Measurements from ENCODE around the gene RGS14. TPM values are rescaled to one million over a fixed set of nuclear protein-coding genes. Genes with fewer than 3 reads are reported as not detected.

RGS14 gene, protein sequence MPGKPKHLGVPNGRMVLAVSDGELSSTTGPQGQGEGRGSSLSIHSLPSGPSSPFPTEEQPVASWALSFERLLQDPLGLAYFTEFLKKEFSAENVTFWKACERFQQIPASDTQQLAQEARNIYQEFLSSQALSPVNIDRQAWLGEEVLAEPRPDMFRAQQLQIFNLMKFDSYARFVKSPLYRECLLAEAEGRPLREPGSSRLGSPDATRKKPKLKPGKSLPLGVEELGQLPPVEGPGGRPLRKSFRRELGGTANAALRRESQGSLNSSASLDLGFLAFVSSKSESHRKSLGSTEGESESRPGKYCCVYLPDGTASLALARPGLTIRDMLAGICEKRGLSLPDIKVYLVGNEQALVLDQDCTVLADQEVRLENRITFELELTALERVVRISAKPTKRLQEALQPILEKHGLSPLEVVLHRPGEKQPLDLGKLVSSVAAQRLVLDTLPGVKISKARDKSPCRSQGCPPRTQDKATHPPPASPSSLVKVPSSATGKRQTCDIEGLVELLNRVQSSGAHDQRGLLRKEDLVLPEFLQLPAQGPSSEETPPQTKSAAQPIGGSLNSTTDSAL
- total RNA-seq (93.3 TPM), polyA plus RNA-seq (10 to 100 TPM; 40.1 to 59.8 (median 52.7) TPM)

DNA sequence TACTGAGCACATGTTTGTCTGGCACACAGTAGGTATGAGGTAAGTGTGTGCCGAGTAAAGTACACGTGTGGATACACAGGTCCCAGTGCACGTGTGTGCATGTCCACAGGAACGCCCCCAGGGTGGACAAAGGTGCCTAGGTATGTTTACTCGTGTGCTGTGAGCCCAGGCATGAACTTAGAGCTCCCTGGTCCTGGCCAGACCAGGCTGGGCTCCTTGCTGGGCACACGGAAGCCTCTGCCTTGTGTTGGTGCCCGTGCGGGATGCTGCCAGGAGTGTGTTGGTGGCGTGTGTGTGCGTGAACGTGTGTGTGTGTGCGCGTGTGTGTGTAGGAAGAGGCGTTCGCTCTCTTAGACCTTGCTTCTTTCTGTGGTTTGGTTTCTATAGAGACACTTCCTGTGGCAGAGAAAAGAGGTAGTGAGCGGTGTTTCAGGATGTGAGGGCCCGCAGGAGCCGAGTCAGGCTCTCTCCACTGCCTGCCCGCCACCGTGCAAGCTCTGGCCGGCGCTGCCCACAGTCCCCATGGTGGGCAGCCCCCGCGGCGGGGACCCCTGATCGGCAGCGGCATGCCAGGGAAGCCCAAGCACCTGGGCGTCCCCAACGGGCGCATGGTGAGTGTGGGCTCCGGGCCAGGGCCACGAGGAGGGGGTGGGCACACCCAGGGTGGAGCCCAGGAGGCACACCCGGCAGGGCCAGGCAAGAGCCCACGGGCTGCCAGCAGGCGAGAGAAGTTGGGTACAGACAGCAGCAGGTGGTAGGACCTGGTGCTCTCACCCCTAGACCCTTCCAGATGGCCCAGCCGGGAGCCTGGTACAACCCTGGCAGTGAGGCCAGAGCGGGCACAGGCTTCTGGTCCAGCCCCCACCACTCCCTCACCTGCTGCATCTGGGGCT lies at the start of gene RGS14:
RGS14 (plus strand) TSS at position 466 of the 893 bp plus-strand sequence; CDS start at position 567, 101 bp downstream.
- ATAC-seq (ENCODE audit: low read depth in 2 of 2) (peak; percentile 95), DNase-seq (peak; percentile 59 to 93 (median 89))
- Histone ChIP-seq H3K9me3 (ENCODE audit: control insufficient read depth in 2 of 2, low read length in 2 of 2) (no peaks in the 10 kb centered on the region), H3K4me1 (ENCODE audit: control insufficient read depth, insufficient read depth, low read length, poor library complexity, severe bottlenecking) (peaks cover 73% of the 10 kb centered on the region), H3K36me3 (ENCODE audit: control insufficient read depth, insufficient read depth, low read length) (no peaks in the 10 kb centered on the region), H3K27me3 (ENCODE audit: control insufficient read depth, insufficient read depth, low read length) (no peaks in the 10 kb centered on the region), H3K4me3 (ENCODE audit: low read depth, low read length) (peak within 1 kb of the TSS; percentile 78), H3K27ac (ENCODE audit: insufficient read depth, low read length, poor library complexity, severe bottlenecking) (peak within 1 kb of the TSS; percentile 82)
- Mint-ChIP-seq H3K4me1 (peaks cover 12 to 83% (median 53%) of the 10 kb centered on the region in 4 donors), H3K9me3 (peaks cover 0 to 2% (median 0%) of the 10 kb centered on the region in 7 donors), H3K4me3 (peak within 1 kb of the TSS; percentile 59 to 93 (median 86)), H3K27ac (peak within 1 kb of the TSS; percentile 96 to 97 (median 96)), H3K36me3 (peaks cover 7% of the 10 kb centered on the region), H3K27me3 (no peaks in the 10 kb centered on the region)

DNA sequence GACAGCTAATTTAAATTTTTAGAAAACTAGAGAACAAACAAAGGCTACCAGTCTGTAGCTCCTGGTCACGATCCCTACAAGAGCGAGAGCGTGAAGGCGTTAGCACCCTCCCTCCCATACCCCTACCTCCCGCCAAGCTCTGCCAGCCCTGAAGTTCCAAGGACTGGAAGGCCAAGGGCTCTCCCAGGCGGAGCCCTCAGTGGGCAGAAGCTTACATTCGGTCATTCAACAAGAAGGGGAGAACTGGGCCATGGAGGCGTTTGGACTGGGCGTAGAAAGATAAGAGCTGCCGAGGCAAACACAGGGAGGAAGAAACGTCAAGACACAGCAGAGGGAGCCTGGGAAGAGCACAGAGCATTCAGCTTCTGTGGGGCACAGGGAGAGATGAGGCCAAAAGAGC lies 49.0 kb upstream of the RGS14 start:
- H3K9me3 Mint-ChIP-seq, result no peaks in the 10 kb centered on the region
- peak overlapping the region in 3 of 4 donors; percentile 27 to 88 (median 43) for H3K4me3 Mint-ChIP-seq
- no peak overlapping the region for H3K4me3 ChIP-seq (ENCODE audit: low read depth, low read length)
- H3K4me1 Mint-ChIP-seq, result peaks cover 4 to 76% (median 35%) of the 10 kb centered on the region in 4 donors
- no peak overlapping the region for H3K27ac ChIP-seq (ENCODE audit: insufficient read depth, low read length, poor library complexity, severe bottlenecking)
- H3K36me3 ChIP-seq (ENCODE audit: control insufficient read depth, insufficient read depth, low read length), result peaks cover 17% of the 10 kb centered on the region
- ATAC-seq (ENCODE audit: low read depth in 2 of 2) (no peak), DNase-seq (no peak)
- H3K4me1 ChIP-seq (ENCODE audit: control insufficient read depth, insufficient read depth, low read length, poor library complexity, severe bottlenecking), result peaks cover 58% of the 10 kb centered on the region
- no peaks in the 10 kb centered on the region for H3K27me3 ChIP-seq (ENCODE audit: control insufficient read depth, insufficient read depth, low read length)
- H3K27ac Mint-ChIP-seq, result no peak overlapping the region
- H3K27me3 Mint-ChIP-seq, result no peaks in the 10 kb centered on the region
- no peaks in the 10 kb centered on the region for H3K9me3 ChIP-seq (ENCODE audit: control insufficient read depth in 2 of 2, low read length in 2 of 2)
- peaks cover 12% of the 10 kb centered on the region for H3K36me3 Mint-ChIP-seq

DNA sequence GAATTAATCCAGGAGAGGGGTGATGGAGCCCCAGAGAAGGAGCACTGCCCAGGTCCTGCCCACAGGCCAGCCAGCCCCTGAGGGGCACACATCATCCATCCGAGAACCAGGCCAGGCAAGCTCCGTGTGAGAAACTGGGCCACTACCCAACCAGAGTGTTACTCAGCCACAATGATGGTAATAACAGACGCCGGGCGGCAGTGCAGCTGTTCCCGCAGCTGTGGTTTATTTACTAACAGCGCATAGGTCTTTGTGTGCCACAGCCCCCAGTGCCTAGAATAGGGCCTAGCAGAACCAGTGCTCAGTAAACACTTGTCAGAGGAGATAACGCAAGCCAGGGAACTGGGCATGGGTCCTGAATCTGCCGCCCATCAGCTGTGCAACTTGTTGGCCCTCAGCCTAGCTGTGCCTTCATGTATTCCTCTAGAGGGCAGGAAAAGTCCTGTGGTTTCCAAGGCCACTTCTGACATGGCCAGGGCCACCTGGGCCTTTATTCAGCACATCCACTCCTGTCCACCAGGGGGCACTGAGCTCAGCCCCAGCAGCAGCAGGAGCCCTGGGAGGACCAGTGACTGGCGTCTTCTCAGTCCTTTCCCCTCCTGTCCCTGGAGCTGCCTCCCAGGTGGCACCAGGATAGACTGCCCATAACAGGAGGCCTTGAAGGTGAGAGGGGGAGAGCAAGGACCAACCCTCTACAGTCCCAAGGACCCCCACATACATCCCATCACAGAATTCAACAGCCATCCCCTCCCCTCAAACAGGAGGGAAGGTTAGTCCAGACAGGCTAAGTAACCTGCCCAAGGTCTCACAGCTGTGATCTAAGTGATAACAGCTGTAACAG lies 48.2 kb upstream of the RGS14 start:
- H3K9me3 Mint-ChIP-seq, result no peaks in the 10 kb centered on the region
- ATAC-seq (ENCODE audit: low read depth in 2 of 2), result peak; percentile 23 to 32
- no peaks in the 10 kb centered on the region for H3K27me3 Mint-ChIP-seq
- peaks cover 12% of the 10 kb centered on the region for H3K36me3 Mint-ChIP-seq
- DNase-seq, result peak; percentile 64 to 83 (median 72)
- Histone ChIP-seq H3K4me3 (ENCODE audit: low read depth, low read length) (no peak overlapping the region), H3K27me3 (ENCODE audit: control insufficient read depth, insufficient read depth, low read length) (no peaks in the 10 kb centered on the region), H3K9me3 (ENCODE audit: control insufficient read depth in 2 of 2, low read length in 2 of 2) (no peaks in the 10 kb centered on the region), H3K27ac (ENCODE audit: insufficient read depth, low read length, poor library complexity, severe bottlenecking) (no peak overlapping the region), H3K36me3 (ENCODE audit: control insufficient read depth, insufficient read depth, low read length) (peaks cover 17% of the 10 kb centered on the region), H3K4me1 (ENCODE audit: control insufficient read depth, insufficient read depth, low read length, poor library complexity, severe bottlenecking) (peaks cover 51% of the 10 kb centered on the region)
- H3K4me3 Mint-ChIP-seq, result peak overlapping the region; percentile 68 to 93 (median 84)
- peak overlapping the region in 1 of 3 donors; percentile 15 for H3K27ac Mint-ChIP-seq
- peaks cover 4 to 69% (median 29%) of the 10 kb centered on the region in 4 donors for H3K4me1 Mint-ChIP-seq

DNA sequence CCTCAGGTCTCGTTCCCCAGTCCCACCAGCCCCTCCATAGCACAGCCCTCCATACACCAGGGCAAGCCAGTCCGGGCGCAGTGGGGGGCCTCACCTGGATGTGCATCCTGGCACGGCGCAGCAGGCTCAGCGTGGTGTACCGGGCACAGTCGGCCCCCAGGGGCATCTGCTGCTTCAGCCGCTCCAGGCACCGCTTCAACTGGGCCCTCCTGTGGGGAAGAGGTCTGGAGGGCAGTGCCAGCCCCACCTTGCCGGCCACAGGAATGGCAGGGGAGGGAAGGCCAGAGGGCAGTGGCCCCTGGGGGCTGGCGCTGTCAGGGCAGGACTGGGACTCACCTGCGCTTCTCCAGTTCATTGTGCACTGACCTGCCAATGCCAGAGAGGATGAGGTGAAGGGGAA lies 47.4 kb upstream of the RGS14 start:
- H3K27ac ChIP-seq (ENCODE audit: insufficient read depth, low read length, poor library complexity, severe bottlenecking), result no peak overlapping the region
- H3K4me3 Mint-ChIP-seq, result peak overlapping the region; percentile 83 to 95 (median 92)
- no peaks in the 10 kb centered on the region for H3K9me3 Mint-ChIP-seq
- H3K9me3 ChIP-seq (ENCODE audit: control insufficient read depth in 2 of 2, low read length in 2 of 2), result no peaks in the 10 kb centered on the region
- DNase-seq, result no peak
- H3K36me3 Mint-ChIP-seq, result peaks cover 12% of the 10 kb centered on the region
- H3K4me1 ChIP-seq (ENCODE audit: control insufficient read depth, insufficient read depth, low read length, poor library complexity, severe bottlenecking), result peaks cover 43% of the 10 kb centered on the region
- no peak overlapping the region for H3K27ac Mint-ChIP-seq
- ATAC-seq (ENCODE audit: low read depth in 2 of 2), result no peak
- peaks cover 17% of the 10 kb centered on the region for H3K36me3 ChIP-seq (ENCODE audit: control insufficient read depth, insufficient read depth, low read length)
- H3K27me3 ChIP-seq (ENCODE audit: control insufficient read depth, insufficient read depth, low read length), result no peaks in the 10 kb centered on the region
- H3K27me3 Mint-ChIP-seq, result no peaks in the 10 kb centered on the region
- H3K4me1 Mint-ChIP-seq, result peaks cover 4 to 61% (median 23%) of the 10 kb centered on the region in 4 donors
- H3K4me3 ChIP-seq (ENCODE audit: low read depth, low read length), result no peak overlapping the region

DNA sequence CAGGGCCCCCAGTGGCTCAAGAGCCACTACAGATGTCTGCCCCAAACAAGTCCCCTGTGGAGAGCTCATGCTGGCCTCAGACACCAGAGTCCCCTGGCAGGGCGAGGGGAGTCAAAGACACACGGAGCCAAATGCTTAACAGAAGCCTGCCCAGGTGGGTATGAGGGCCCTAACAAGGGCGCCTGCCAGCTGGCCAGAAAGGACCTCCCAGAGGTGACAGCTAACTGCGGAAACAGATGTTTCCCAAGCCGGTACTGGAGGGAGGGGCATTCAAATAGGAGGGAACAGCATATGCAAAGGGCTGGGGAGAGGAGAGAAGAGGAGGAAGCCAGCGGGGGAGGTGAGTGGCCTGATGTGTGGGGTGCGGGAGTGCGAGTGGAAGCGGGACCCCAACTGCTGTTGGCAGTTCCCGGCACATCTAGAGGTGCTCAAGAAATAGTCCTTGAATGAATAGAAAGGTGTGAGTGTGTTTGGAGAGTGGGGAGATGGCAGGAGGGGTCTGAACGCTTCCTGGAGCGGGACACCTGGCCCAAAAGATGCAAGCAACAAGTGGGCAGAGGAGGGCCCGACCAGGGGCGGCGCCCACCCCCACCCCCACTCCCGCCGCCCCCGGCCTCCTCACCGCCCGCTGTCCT lies 46.9 kb upstream of the RGS14 start:
- H3K4me3 Mint-ChIP-seq, result peak overlapping the region; percentile 83 to 95 (median 90)
- H3K27ac Mint-ChIP-seq, result peak overlapping the region in 2 of 3 donors; percentile 70 to 76

DNA sequence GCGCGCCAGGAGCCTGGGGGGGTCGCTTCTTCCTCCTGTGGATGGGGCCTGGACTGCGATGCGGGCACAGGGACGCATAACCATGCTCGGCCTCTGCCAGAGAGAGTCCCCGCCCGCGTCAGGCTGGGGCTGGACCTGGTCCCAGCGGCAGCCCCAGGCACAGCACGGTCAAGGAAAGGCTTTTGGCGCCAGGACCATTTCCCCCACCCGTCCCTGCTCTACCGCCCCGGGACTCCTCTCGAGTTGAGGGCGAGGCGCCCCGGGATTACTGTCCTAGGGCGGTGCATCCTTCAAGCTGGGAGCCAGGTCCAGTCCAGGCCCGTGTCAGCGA lies 46.4 kb upstream of the RGS14 start:
- peaks cover 4 to 53% (median 18%) of the 10 kb centered on the region in 4 donors for H3K4me1 Mint-ChIP-seq
- Histone ChIP-seq H3K36me3 (ENCODE audit: control insufficient read depth, insufficient read depth, low read length) (peaks cover 6% of the 10 kb centered on the region), H3K9me3 (ENCODE audit: control insufficient read depth in 2 of 2, low read length in 2 of 2) (no peaks in the 10 kb centered on the region), H3K4me3 (ENCODE audit: low read depth, low read length) (no peak overlapping the region), H3K4me1 (ENCODE audit: control insufficient read depth, insufficient read depth, low read length, poor library complexity, severe bottlenecking) (peaks cover 36% of the 10 kb centered on the region), H3K27ac (ENCODE audit: insufficient read depth, low read length, poor library complexity, severe bottlenecking) (peak overlapping the region; percentile 67), H3K27me3 (ENCODE audit: control insufficient read depth, insufficient read depth, low read length) (no peaks in the 10 kb centered on the region)
- H3K36me3 Mint-ChIP-seq, result peaks cover 7% of the 10 kb centered on the region
- peak overlapping the region; percentile 72 to 95 (median 84) for H3K4me3 Mint-ChIP-seq
- ATAC-seq (ENCODE audit: low read depth in 2 of 2) (no peak), DNase-seq (no peak)
- H3K9me3 Mint-ChIP-seq, result no peaks in the 10 kb centered on the region
- H3K27ac Mint-ChIP-seq, result peak overlapping the region in 1 of 3 donors; percentile 55
- H3K27me3 Mint-ChIP-seq, result no peaks in the 10 kb centered on the region

More for the DNA sequence above, 46.9 kb upstream of the RGS14 start:
- Histone ChIP-seq H3K27ac (ENCODE audit: insufficient read depth, low read length, poor library complexity, severe bottlenecking) (no peak overlapping the region), H3K4me1 (ENCODE audit: control insufficient read depth, insufficient read depth, low read length, poor library complexity, severe bottlenecking) (peaks cover 38% of the 10 kb centered on the region), H3K9me3 (ENCODE audit: control insufficient read depth in 2 of 2, low read length in 2 of 2) (no peaks in the 10 kb centered on the region), H3K27me3 (ENCODE audit: control insufficient read depth, insufficient read depth, low read length) (no peaks in the 10 kb centered on the region), H3K4me3 (ENCODE audit: low read depth, low read length) (no peak overlapping the region), H3K36me3 (ENCODE audit: control insufficient read depth, insufficient read depth, low read length) (peaks cover 11% of the 10 kb centered on the region)
- no peaks in the 10 kb centered on the region for H3K9me3 Mint-ChIP-seq
- H3K36me3 Mint-ChIP-seq, result peaks cover 12% of the 10 kb centered on the region
- peaks cover 4 to 56% (median 21%) of the 10 kb centered on the region in 4 donors for H3K4me1 Mint-ChIP-seq
- DNase-seq, result peak in 2 of 3 donors; percentile 24 to 69
- no peak for ATAC-seq (ENCODE audit: low read depth in 2 of 2)
- no peaks in the 10 kb centered on the region for H3K27me3 Mint-ChIP-seq
